ENCODE data around the gene LAIR1.
"Not testable (repeated sequence)": the region's sequence is repeated elsewhere in the genome, so short reads cannot be mapped to it uniquely, and the experiment has no call there.

Gene LAIR1

GRCh38 chr19:54392105-54392504, 27.4 kb upstream of the LAIR1 start:
- Histone ChIP-seq H3K4me3 (ENCODE audit: low read length) (no peak overlapping the region), H3K36me3 (ENCODE audit: insufficient read depth, low read length) (no peaks in the 10 kb centered on the region), H3K4me1 (ENCODE audit: insufficient read depth, low read length) (peaks cover 6% of the 10 kb centered on the region), H3K9me3 (ENCODE audit: insufficient read depth, low read depth, low read length) (no peaks in the 10 kb centered on the region), H3K27me3 (ENCODE audit: insufficient read depth, low read length) (peaks cover 23% of the 10 kb centered on the region), H3K9ac (ENCODE audit: low read depth, low read length) (no peak overlapping the region), H3K27ac (ENCODE audit: low read depth, low read length) (no peak overlapping the region)
- 87% methylated on average over 4 of the region's 5 CpGs for WGBS

DNA sequence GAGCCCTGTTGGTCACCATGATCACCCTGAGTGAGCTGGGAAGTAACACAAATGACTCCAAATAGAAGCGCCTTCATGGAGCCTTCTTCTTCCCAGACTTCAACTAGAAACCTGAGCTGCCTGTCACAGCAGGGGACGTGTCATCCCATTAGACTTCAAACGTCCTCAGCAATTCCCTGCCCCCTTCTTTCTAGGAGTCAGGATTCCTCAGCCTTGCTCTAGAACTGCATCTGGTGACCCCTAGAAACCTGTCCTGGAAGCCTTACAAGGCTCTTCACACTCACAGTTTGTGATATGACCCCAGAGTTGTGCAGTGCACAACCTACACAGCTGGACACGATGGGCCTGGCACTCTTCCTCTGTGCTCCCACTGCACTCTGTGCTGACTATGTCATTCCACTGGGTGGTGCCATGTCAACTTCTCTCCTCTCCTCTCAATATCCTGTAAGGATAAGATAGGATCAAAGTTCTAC, 26.9 kb upstream of the LAIR1 start:
- Histone ChIP-seq H3K9ac (ENCODE audit: low read depth, low read length) (no peak overlapping the region), H3K4me3 (ENCODE audit: low read length) (no peak overlapping the region), H3K36me3 (ENCODE audit: insufficient read depth, low read length) (no peaks in the 10 kb centered on the region), H3K4me1 (ENCODE audit: insufficient read depth, low read length) (peaks cover 6% of the 10 kb centered on the region), H3K27me3 (ENCODE audit: insufficient read depth, low read length) (peaks cover 23% of the 10 kb centered on the region), H3K9me3 (ENCODE audit: insufficient read depth, low read depth, low read length) (no peaks in the 10 kb centered on the region), H3K27ac (ENCODE audit: low read depth, low read length) (no peak overlapping the region)
- WGBS = 8% methylated on average over 4 of the region's 4 CpGs

DNA sequence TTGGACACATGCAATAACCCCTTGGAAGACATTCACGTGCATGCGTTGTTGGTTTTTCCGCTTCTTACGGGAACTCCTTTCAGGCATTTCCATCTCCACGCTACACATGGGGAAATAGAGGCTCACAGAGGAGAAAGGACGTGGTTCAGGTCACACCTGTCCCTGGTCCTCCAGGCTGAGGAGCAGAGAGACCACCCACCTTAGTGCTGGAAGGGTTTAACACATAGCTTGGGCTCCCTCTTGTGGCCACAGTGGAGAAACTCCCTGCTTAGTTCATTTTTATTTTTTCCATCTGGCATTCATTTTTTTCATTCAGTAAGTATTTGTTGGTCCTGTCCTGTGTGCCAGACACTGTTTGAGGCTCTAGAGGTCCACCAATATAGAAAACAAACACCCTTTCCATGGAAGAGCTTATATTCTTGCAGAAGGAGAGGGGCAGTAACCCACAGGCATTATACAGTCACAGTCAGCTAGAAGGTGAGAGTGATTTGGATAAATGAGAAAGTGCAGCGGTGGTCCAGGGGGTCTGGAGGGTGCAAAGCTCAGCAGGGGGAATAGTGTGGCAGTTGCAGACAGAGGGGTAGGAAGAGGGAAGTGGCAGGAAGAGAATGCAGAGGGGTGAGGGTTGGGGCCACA, 26.3 kb upstream of the LAIR1 start:
- Histone ChIP-seq H3K4me3 (ENCODE audit: low read length) (no peak overlapping the region), H3K27ac (ENCODE audit: low read depth, low read length) (no peak overlapping the region), H3K9me3 (ENCODE audit: insufficient read depth, low read depth, low read length) (no peaks in the 10 kb centered on the region), H3K36me3 (ENCODE audit: insufficient read depth, low read length) (no peaks in the 10 kb centered on the region), H3K4me1 (ENCODE audit: insufficient read depth, low read length) (peaks cover 6% of the 10 kb centered on the region), H3K9ac (ENCODE audit: low read depth, low read length) (no peak overlapping the region), H3K27me3 (ENCODE audit: insufficient read depth, low read length) (peaks cover 23% of the 10 kb centered on the region)
- WGBS = 27% methylated on average over 7 of the region's 7 CpGs

DNA sequence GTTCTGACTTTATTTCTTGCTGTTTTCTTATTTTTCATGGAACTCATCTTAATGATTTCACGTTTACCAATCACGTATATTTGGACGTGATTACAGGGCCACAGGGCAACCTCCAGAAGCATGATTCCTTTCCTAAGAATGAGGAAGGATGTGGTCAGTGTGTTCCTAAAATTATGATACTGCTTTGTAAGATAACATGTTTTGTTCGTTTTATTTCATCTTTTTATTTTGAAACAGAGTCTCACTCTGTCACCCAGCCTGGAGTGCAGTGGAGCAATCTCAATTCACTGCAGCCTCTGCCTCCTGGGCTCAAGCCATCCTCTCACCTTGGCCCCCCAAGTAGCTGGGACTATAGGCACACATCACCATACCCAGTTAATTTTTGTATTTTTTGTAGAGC, 24.8 kb upstream of the LAIR1 start:
- Histone ChIP-seq H3K27me3 (ENCODE audit: insufficient read depth, low read length) (peaks cover 23% of the 10 kb centered on the region), H3K9me3 (ENCODE audit: insufficient read depth, low read depth, low read length) (no peaks in the 10 kb centered on the region), H3K4me1 (ENCODE audit: insufficient read depth, low read length) (peaks cover 6% of the 10 kb centered on the region), H3K9ac (ENCODE audit: low read depth, low read length) (no peak overlapping the region), H3K36me3 (ENCODE audit: insufficient read depth, low read length) (no peaks in the 10 kb centered on the region), H3K4me3 (ENCODE audit: low read length) (no peak overlapping the region), H3K27ac (ENCODE audit: low read depth, low read length) (no peak overlapping the region)
- WGBS = 93% methylated on average over 4 of the region's 4 CpGs

- 59% methylated on average over 9 of the region's 9 CpGs for WGBS
- peaks cover 23% of the 10 kb centered on the region for H3K27me3 ChIP-seq (ENCODE audit: insufficient read depth, low read length)
- H3K4me1 ChIP-seq (ENCODE audit: insufficient read depth, low read length) = peaks cover 6% of the 10 kb centered on the region
- H3K36me3 ChIP-seq (ENCODE audit: insufficient read depth, low read length) = no peaks in the 10 kb centered on the region
- H3K9me3 ChIP-seq (ENCODE audit: insufficient read depth, low read depth, low read length) = no peaks in the 10 kb centered on the region
- no peak overlapping the region for H3K9ac ChIP-seq (ENCODE audit: low read depth, low read length)
- H3K27ac ChIP-seq (ENCODE audit: low read depth, low read length) = no peak overlapping the region
- H3K4me3 ChIP-seq (ENCODE audit: low read length) = peak overlapping the region; percentile 46
Measured at GRCh38 chr19:54388802-54389139, 24.0 kb upstream of the LAIR1 start.

DNA sequence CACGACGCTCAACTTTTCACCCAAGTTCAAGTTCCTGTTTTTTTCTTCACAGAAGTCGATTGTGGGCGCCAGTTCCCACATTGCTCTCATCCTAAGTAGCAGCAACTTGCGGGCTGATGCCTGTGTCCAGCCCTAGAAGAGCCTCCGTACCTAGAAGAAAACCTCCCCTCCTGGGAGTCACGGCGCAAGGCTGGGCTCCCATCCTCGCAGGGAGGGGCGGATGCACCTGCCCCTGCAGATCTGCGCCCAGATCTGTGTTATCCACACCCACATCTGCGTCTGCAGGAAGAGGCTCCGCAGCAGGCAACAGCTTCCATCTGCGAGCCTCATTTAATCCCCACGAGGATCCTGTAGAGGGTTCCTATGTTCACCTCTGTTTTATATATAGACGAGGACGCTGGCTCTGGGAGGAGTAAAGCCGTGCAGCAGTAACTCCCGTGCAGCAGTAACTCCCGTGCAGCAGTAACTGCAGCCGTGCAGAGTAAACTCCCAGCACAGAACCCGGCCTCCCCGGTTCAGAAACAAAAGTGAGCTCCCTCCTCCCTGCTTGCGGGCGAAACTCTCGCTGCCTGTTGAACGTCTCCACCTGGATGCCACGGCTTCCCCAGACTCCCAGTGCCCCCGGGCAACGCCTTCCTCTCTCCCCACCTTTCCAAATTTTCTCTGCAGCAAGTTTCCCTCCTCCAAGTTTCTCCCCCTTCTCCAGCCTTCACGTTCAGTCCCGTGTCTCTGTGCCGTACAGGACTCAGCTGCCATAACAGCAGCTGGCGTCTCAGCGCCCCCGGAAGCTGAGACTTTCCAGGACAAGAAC, 23.5 kb upstream of the LAIR1 start:
- Histone ChIP-seq H3K9ac (ENCODE audit: low read depth, low read length) (no peak overlapping the region), H3K4me3 (ENCODE audit: low read length) (peak overlapping the region; percentile 46), H3K9me3 (ENCODE audit: insufficient read depth, low read depth, low read length) (no peaks in the 10 kb centered on the region), H3K27me3 (ENCODE audit: insufficient read depth, low read length) (peaks cover 23% of the 10 kb centered on the region), H3K27ac (ENCODE audit: low read depth, low read length) (no peak overlapping the region), H3K4me1 (ENCODE audit: insufficient read depth, low read length) (peaks cover 6% of the 10 kb centered on the region), H3K36me3 (ENCODE audit: insufficient read depth, low read length) (no peaks in the 10 kb centered on the region)
- WGBS = 20% methylated on average over 36 of the region's 36 CpGs

DNA sequence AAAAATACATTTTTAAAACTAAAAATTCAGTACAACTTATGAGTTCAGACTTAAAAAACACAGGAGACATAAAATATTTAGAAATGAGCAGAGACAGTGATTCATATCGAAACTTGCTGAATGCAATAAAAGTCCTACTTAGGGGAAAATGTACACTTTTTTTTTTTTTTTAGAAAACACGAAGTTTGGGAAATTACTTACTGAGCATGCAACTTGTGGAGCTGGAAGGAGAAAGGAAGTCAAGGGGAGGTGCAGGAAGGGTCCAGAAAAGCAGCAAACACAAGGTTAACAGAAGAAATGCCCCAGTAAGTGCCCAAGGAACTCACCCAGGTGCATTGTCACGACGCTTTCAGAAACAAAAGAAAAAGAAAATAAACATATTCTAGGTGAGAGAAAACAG, 18.6 kb upstream of the LAIR1 start:
- Histone ChIP-seq H3K9me3 (ENCODE audit: insufficient read depth, low read depth, low read length) (no peaks in the 10 kb centered on the region), H3K36me3 (ENCODE audit: insufficient read depth, low read length) (no peaks in the 10 kb centered on the region), H3K27ac (ENCODE audit: low read depth, low read length) (no peak overlapping the region), H3K4me3 (ENCODE audit: low read length) (no peak overlapping the region), H3K4me1 (ENCODE audit: insufficient read depth, low read length) (no peaks in the 10 kb centered on the region), H3K27me3 (ENCODE audit: insufficient read depth, low read length) (peaks cover 15% of the 10 kb centered on the region), H3K9ac (ENCODE audit: low read depth, low read length) (no peak overlapping the region)
- 88% methylated on average over 2 of the region's 4 CpGs for WGBS

GRCh38 chr19:54382041-54382440, 17.3 kb upstream of the LAIR1 start:
- not testable (repeated sequence) for H3K9ac ChIP-seq (ENCODE audit: low read depth, low read length); H3K4me1 ChIP-seq (ENCODE audit: insufficient read depth, low read length)
- WGBS = 87% methylated on average over 11 of the region's 13 CpGs

DNA sequence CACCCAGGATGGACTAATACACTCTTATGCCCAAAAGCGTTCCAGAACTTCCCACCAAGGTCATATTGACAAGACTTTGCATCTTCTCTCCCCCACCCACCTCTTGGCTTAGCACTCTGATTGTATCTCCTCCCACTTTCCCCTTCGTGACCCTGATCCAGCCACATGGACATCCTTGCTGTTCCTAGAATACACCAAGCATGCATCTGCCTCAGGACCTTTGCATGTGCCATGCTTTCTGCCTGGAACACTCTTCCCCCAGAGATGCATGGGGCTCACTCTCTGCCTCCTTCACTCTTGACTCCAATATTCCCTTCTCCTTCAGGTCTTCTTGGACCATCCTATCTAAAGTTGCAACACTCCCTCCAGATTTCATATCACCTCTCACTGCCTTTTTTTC, 16.2 kb upstream of the LAIR1 start:
- no peaks in the 10 kb centered on the region for H3K36me3 ChIP-seq (ENCODE audit: insufficient read depth, low read length)
- H3K9ac ChIP-seq (ENCODE audit: low read depth, low read length) = no peak overlapping the region
- 0 out of 2 replicates have a peak, but pooled peaks cover 3% of the 10 kb centered on the region for H3K27me3 ChIP-seq (ENCODE audit: insufficient read depth, low read length)
- H3K4me1 ChIP-seq (ENCODE audit: insufficient read depth, low read length) = no peaks in the 10 kb centered on the region
- H3K27ac ChIP-seq (ENCODE audit: low read depth, low read length) = no peak overlapping the region
- 79% methylated on average over 2 of the region's 2 CpGs for WGBS
- H3K4me3 ChIP-seq (ENCODE audit: low read length) = no peak overlapping the region
- no peaks in the 10 kb centered on the region for H3K9me3 ChIP-seq (ENCODE audit: insufficient read depth, low read depth, low read length)

More at GRCh38 chr19:54382041-54382440, 17.3 kb upstream of the LAIR1 start:
- H3K9me3 ChIP-seq (ENCODE audit: insufficient read depth, low read depth, low read length); H3K36me3 ChIP-seq (ENCODE audit: insufficient read depth, low read length); H3K4me3 ChIP-seq (ENCODE audit: low read length); H3K27ac ChIP-seq (ENCODE audit: low read depth, low read length); H3K27me3 ChIP-seq (ENCODE audit: insufficient read depth, low read length): not testable (repeated sequence)

GRCh38 chr19:54379187-54379678, 14.5 kb upstream of the LAIR1 start:
- Histone ChIP-seq H3K36me3 (ENCODE audit: insufficient read depth, low read length) (no peaks in the 10 kb centered on the region), H3K27ac (ENCODE audit: low read depth, low read length) (no peak overlapping the region), H3K4me1 (ENCODE audit: insufficient read depth, low read length) (no peaks in the 10 kb centered on the region), H3K4me3 (ENCODE audit: low read length) (no peak overlapping the region), H3K9ac (ENCODE audit: low read depth, low read length) (no peak overlapping the region), H3K9me3 (ENCODE audit: insufficient read depth, low read depth, low read length) (no peaks in the 10 kb centered on the region), H3K27me3 (ENCODE audit: insufficient read depth, low read length) (0 out of 2 replicates have a peak, but pooled peaks cover 3% of the 10 kb centered on the region)
- 76% methylated on average over 5 of the region's 5 CpGs for WGBS

DNA sequence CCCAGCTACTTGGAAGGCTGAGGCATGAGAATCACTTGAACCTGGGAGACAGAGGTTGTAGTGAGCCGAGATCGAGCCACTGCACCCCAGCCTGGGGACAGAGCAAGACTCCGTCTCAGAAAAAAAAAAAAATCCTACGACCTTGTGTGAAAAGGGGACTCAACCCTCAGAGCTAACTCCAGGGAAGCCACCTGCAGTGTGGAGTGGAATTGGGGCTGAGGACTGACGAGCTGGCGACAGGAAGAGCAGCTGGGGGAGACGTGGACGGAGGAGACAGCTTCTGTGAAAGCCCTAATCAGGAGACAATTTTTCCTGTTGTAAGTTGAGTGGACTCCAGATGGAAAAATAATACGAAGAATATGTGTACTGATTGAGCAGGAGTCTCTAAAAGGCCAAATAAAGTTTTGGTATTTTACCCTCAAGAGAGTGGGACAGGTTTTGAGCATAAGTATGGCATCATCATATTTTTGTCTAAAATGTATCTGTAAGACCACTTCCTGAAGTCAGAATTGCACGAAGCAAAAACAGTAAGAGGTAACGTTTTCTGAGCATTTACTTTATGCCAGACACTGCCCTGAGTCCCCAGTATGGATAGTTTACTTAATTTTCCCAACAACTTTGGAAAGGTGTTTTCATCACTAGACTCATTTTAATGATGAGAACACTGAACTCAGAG, 12.0 kb upstream of the LAIR1 start:
- Histone ChIP-seq H3K27ac (ENCODE audit: low read depth, low read length) (no peak overlapping the region), H3K4me3 (ENCODE audit: low read length) (no peak overlapping the region), H3K9me3 (ENCODE audit: insufficient read depth, low read depth, low read length) (no peaks in the 10 kb centered on the region), H3K27me3 (ENCODE audit: insufficient read depth, low read length) (0 out of 2 replicates have a peak, but pooled peaks cover 3% of the 10 kb centered on the region), H3K9ac (ENCODE audit: low read depth, low read length) (no peak overlapping the region), H3K36me3 (ENCODE audit: insufficient read depth, low read length) (no peaks in the 10 kb centered on the region), H3K4me1 (ENCODE audit: insufficient read depth, low read length) (no peaks in the 10 kb centered on the region)
- WGBS = 84% methylated on average over 11 of the region's 11 CpGs
